Skeletal muscle cell (primary cell): Measurements from ENCODE around the gene C6orf62.
"Not testable (repeated sequence)": the region's sequence is repeated elsewhere in the genome, so short reads cannot be mapped to it uniquely, and the experiment has no call there.

Experiments used
- DNase-seq: peaks from one replicate; pipeline ENCODE4 v3.0.0-alpha.2; 2010; ENCODE audit warnings: low read depth
- H3K4me3 ChIP-seq: 2 replicates; pipeline ENCODE4 v1.5.1; 2011; ENCODE audit warnings: low read depth, mild to moderate bottlenecking, control low read depth, low read length, moderate library complexity

The C6orf62 gene

GRCh38 chr6:24744911-24745310, 26.0 kb upstream of the C6orf62 start:
- no peak for DNase-seq

GRCh38 chr6:24743944-24744335, 25.0 kb upstream of the C6orf62 start:
- no peak for DNase-seq
- H3K4me3 ChIP-seq, result no peak overlapping the region

More at GRCh38 chr6:24744911-24745310, 26.0 kb upstream of the C6orf62 start:
- no peak overlapping the region for H3K4me3 ChIP-seq

- DNase-seq, result peak; percentile 92
- H3K4me3 ChIP-seq, result no peak overlapping the region
These were observed 24.4 kb upstream of the C6orf62 start for GRCh38 chr6:24743265-24743943.

- H3K4me3 ChIP-seq, result no peak overlapping the region
- DNase-seq, result no peak
These were observed 23.3 kb upstream of the C6orf62 start for GRCh38 chr6:24742216-24742738.

GRCh38 chr6:24740861-24741260, 21.9 kb upstream of the C6orf62 start:
- no peak overlapping the region for H3K4me3 ChIP-seq
- DNase-seq, result no peak

GRCh38 chr6:24738741-24739140, 19.8 kb upstream of the C6orf62 start:
- no peak for DNase-seq
- no peak overlapping the region for H3K4me3 ChIP-seq

GRCh38 chr6:24734710-24735109, 15.8 kb upstream of the C6orf62 start:
- H3K4me3 ChIP-seq, DNase-seq: not testable (repeated sequence)

- DNase-seq, result no peak
These were observed 15.2 kb upstream of the C6orf62 start for GRCh38 chr6:24734166-24734565.

GRCh38 chr6:24731456-24732134, 12.6 kb upstream of the C6orf62 start:
- not testable (repeated sequence) for DNase-seq, H3K4me3 ChIP-seq

More at GRCh38 chr6:24734166-24734565, 15.2 kb upstream of the C6orf62 start:
- no peak overlapping the region for H3K4me3 ChIP-seq

GRCh38 chr6:24730653-24731052, 11.7 kb upstream of the C6orf62 start:
- not testable (repeated sequence) for H3K4me3 ChIP-seq, DNase-seq

- no peak for DNase-seq
These were observed 4.3 kb upstream of the C6orf62 start for GRCh38 chr6:24723270-24723669.

GRCh38 chr6:24721461-24722215, 2.7 kb upstream of the C6orf62 start:
- peak overlapping the region; percentile 67 for H3K4me3 ChIP-seq
- no peak for DNase-seq

More at GRCh38 chr6:24723270-24723669, 4.3 kb upstream of the C6orf62 start:
- no peak overlapping the region for H3K4me3 ChIP-seq

- DNase-seq, result peak; percentile 100
- H3K4me3 ChIP-seq, result peak overlapping the region; percentile 99
These were observed 1.9 kb upstream of the C6orf62 start for GRCh38 chr6:24720604-24721460.

- DNase-seq, result no peak
- peak overlapping the region; percentile 99 for H3K4me3 ChIP-seq
These were observed 1.2 kb upstream of the C6orf62 start for GRCh38 chr6:24720131-24720603.

GRCh38 chr6:24718449-24719124, 367 bp downstream of the C6orf62 start:
- no peak for DNase-seq
- peak overlapping the region; percentile 99 for H3K4me3 ChIP-seq

- DNase-seq, result not testable (repeated sequence)
- H3K4me3 ChIP-seq, result peak overlapping the region; percentile 99
These were observed 2.3 kb downstream of the C6orf62 start for GRCh38 chr6:24716602-24717148.

GRCh38 chr6:24710519-24711303, 8.2 kb downstream of the C6orf62 start:
- DNase-seq, result no peak
- no peak overlapping the region for H3K4me3 ChIP-seq
